CD4-positive, alpha-beta T cell (primary cell): ENCODE data around the gene C1orf35. TPM values are rescaled to one million over a fixed set of nuclear protein-coding genes. Genes with fewer than 3 reads are reported as not detected.

Experiments
- ATAC-seq: fragments of 200-7000 bp; cut with Tn5 transposase; one replicate; pipeline ENCODE4 v1.10.0; 2022; ENCODE audit warnings: mild to moderate bottlenecking; ENCODE audit not compliant: poor library complexity
- CTCF ChIA-PET: fragments of 350-600 bp; sonication (Branson Sonifier 250); formaldehyde crosslinking; loops from one replicate; lab custom pipeline; 2021; ENCODE audit warnings: antibody characterized with exemption, inconsistent platforms; lab: Charles Lee
- POLR2A ChIA-PET: fragments of 350-600 bp; sonication (Branson Sonifier 250); formaldehyde crosslinking; loops from one replicate; lab custom pipeline; 2021; ENCODE audit warnings: antibody characterized with exemption, inconsistent platforms; lab: Charles Lee
- DNase-seq, 14 experiments: peaks; one replicate each; pipeline ENCODE4 v3.0.0-alpha.2; 2013 to 2020; ENCODE audit warnings: mixed read lengths in 2 of 14
- H3K27ac ChIP-seq, 2 donors: one replicate each; pipeline versions ENCODE4 v1.5.1 to v1.7.0; 2013; ENCODE audit warnings: low read length in 2 of 2, low read depth in 1 of 2, mild to moderate bottlenecking in 1 of 2
- H3K27me3 ChIP-seq, 2 experiments: 1 replicate in 1 of 2; 2 replicates in 1 of 2; pipeline versions ENCODE4 v1.6.1 to v1.7.0; 2013; ENCODE audit warnings: low read length in 2 of 2, control low read depth in 1 of 2, mild to moderate bottlenecking in 1 of 2, moderate library complexity in 1 of 2; ENCODE audit not compliant: insufficient read depth in 2 of 2, control insufficient read depth in 1 of 2
- H3K36me3 ChIP-seq: one replicate; pipeline ENCODE4 v1.6.1; 2013; ENCODE audit warnings: low read length, control low read depth; ENCODE audit not compliant: insufficient read depth
- H3K4me1 ChIP-seq: one replicate; pipeline ENCODE4 v1.6.1; 2013; ENCODE audit warnings: low read length, control low read depth; ENCODE audit not compliant: insufficient read depth
- H3K4me3 ChIP-seq: one replicate; pipeline ENCODE4 v1.5.1; 2013; ENCODE audit warnings: mild to moderate bottlenecking, low read length, moderate library complexity
- H3K9me3 ChIP-seq, 2 experiments: 1 replicate in 1 of 2; 2 replicates in 1 of 2; pipeline versions ENCODE4 v1.6.1 to v1.7.0; 2013; ENCODE audit warnings: low read length in 2 of 2, mild to moderate bottlenecking in 2 of 2, control low read depth in 1 of 2, moderate library complexity in 1 of 2; ENCODE audit not compliant: control insufficient read depth in 1 of 2, insufficient read depth in 1 of 2
- H3K27ac Mint-ChIP-seq: one replicate; pipeline ENCODE4 v1.8.0; 2020; ENCODE audit warnings: mixed read lengths
- H3K27me3 Mint-ChIP-seq: one replicate; pipeline ENCODE4 v1.8.0; 2021; ENCODE audit warnings: mixed read lengths
- H3K36me3 Mint-ChIP-seq: one replicate; pipeline ENCODE4 v1.8.0; 2021; ENCODE audit warnings: low read depth, mixed read lengths
- H3K4me1 Mint-ChIP-seq: one replicate; pipeline ENCODE4 v1.8.0; 2021; ENCODE audit warnings: low read depth, mixed read lengths
- H3K4me3 Mint-ChIP-seq: one replicate; pipeline ENCODE4 v1.8.0; 2020; ENCODE audit warnings: mild to moderate bottlenecking, mixed read lengths
- H3K9me3 Mint-ChIP-seq: one replicate; pipeline ENCODE4 v1.8.0; 2020; ENCODE audit warnings: mixed read lengths
- CTCF ChIP-seq: fragments of 200-600 bp; IDR thresholded peaks from one replicate; pipeline ENCODE4 v1.8.0; 2022; ENCODE audit warnings: antibody characterized with exemption, mild to moderate bottlenecking
- intact Hi-C, 2 experiments: fragments of 100-400 bp; cut with DNase I in 1 of 2; cut with micrococcal nuclease in 1 of 2; formaldehyde crosslinking; loops; one replicate each; pipeline versions ENCODE4 v1.15.1 to v1.9.0; 2023 to 2025; cut with DNase I, micrococcal nuclease
- total RNA-seq, 174 experiments: library from RNA in 2 of 174; stranded (reverse) in 2 of 174; gene quantifications; one replicate each; pipeline ENCODE4 v1.2.3 and lab custom pipeline; 2021 to 2026

Gene C1orf35
- total RNA-seq, 2 experiments from 2014 or later = 36.6 to 40.3 TPM

GRCh38 chr1:228151180-228151925 lies 48.2 kb upstream of the C1orf35 start:
- Mint-ChIP-seq H3K27me3 (no peaks in the 10 kb centered on the region), H3K4me3 (no peak overlapping the region), H3K9me3 (no peaks in the 10 kb centered on the region), H3K36me3 (peaks cover 7% of the 10 kb centered on the region), H3K4me1 (peaks cover 12% of the 10 kb centered on the region), H3K27ac (peak overlapping the region; percentile 65)
- H3K9me3 ChIP-seq = no peaks in the 10 kb centered on the region
- DNase-seq (no peak), ATAC-seq (no peak)
- H3K4me1 ChIP-seq = peaks cover 8% of the 10 kb centered on the region
- H3K36me3 ChIP-seq = peaks cover 27% of the 10 kb centered on the region
- intact Hi-C loops = no loop called here
- H3K27me3 ChIP-seq = no peaks in the 10 kb centered on the region
- no peak overlapping the region for H3K4me3 ChIP-seq
- ChIA-PET CTCF (interaction anchor here (1.1 kb wide), 1 partner anchor 15 kb away, joined by 3 read pairs; no protein-coding TSS in a partner anchor), POLR2A (interaction anchor here (1.1 to 1.6 kb wide), 3 partner anchors 8 to 11 kb away, joined by 3 to 7 read pairs (median 4); partner anchors contain the start of gene GUK1)
- no peak for TF ChIP-seq CTCF
- no peak overlapping the region for H3K27ac ChIP-seq

GRCh38 chr1:228150461-228151179 lies 47.5 kb upstream of the C1orf35 start:
- Mint-ChIP-seq H3K4me3 (no peak overlapping the region), H3K27ac (peak overlapping the region; percentile 65), H3K9me3 (no peaks in the 10 kb centered on the region), H3K36me3 (peaks cover 9% of the 10 kb centered on the region), H3K27me3 (no peaks in the 10 kb centered on the region), H3K4me1 (peaks cover 12% of the 10 kb centered on the region)
- Histone ChIP-seq H3K36me3 (peaks cover 34% of the 10 kb centered on the region), H3K4me1 (peaks cover 8% of the 10 kb centered on the region), H3K4me3 (no peak overlapping the region), H3K9me3 (no peaks in the 10 kb centered on the region), H3K27ac (no peak overlapping the region), H3K27me3 (no peaks in the 10 kb centered on the region)
- ATAC-seq (no peak), DNase-seq (no peak)
- ChIA-PET POLR2A (interaction anchor here (1.5 kb wide), 1 partner anchor 8 kb away, joined by 3 read pairs; no protein-coding TSS in a partner anchor), CTCF (interaction anchor here (1.1 kb wide), 1 partner anchor 16 kb away, joined by 3 read pairs; no protein-coding TSS in a partner anchor)
- intact Hi-C loops = no loop called here
- no peak for TF ChIP-seq CTCF

- no peak overlapping the region for H3K4me3 ChIP-seq
- no peaks in the 10 kb centered on the region for H3K9me3 ChIP-seq
- POLR2A ChIA-PET = no interaction called here
- intact Hi-C loops = no loop called here
- H3K36me3 Mint-ChIP-seq = peaks cover 9% of the 10 kb centered on the region
- H3K27me3 ChIP-seq = no peaks in the 10 kb centered on the region
- no peak overlapping the region for H3K4me3 Mint-ChIP-seq
- H3K36me3 ChIP-seq = peaks cover 39% of the 10 kb centered on the region
- CTCF ChIA-PET = no interaction called here
- no peaks in the 10 kb centered on the region for H3K27me3 Mint-ChIP-seq
- H3K9me3 Mint-ChIP-seq = no peaks in the 10 kb centered on the region
- no peak for DNase-seq
- TF ChIP-seq CTCF = no peak
- peaks cover 10% of the 10 kb centered on the region for H3K4me1 Mint-ChIP-seq
- no peak for ATAC-seq
- no peak overlapping the region for H3K27ac ChIP-seq
- H3K27ac Mint-ChIP-seq = no peak overlapping the region
- peaks cover 13% of the 10 kb centered on the region for H3K4me1 ChIP-seq
Measured at GRCh38 chr1:228150120-228150460, 47.0 kb upstream of the C1orf35 start.
